Raji (cell line): Measurements from ENCODE around the gene PAXX.

Experiments
- POLR2A ChIP-seq: IDR thresholded peaks from 2 replicates; pipeline ENCODE4 v1.6.1; 2011; ENCODE audit warnings: low read depth, low read length, control low read depth; ENCODE audit not compliant: insufficient read depth

Gene PAXX

DNA sequence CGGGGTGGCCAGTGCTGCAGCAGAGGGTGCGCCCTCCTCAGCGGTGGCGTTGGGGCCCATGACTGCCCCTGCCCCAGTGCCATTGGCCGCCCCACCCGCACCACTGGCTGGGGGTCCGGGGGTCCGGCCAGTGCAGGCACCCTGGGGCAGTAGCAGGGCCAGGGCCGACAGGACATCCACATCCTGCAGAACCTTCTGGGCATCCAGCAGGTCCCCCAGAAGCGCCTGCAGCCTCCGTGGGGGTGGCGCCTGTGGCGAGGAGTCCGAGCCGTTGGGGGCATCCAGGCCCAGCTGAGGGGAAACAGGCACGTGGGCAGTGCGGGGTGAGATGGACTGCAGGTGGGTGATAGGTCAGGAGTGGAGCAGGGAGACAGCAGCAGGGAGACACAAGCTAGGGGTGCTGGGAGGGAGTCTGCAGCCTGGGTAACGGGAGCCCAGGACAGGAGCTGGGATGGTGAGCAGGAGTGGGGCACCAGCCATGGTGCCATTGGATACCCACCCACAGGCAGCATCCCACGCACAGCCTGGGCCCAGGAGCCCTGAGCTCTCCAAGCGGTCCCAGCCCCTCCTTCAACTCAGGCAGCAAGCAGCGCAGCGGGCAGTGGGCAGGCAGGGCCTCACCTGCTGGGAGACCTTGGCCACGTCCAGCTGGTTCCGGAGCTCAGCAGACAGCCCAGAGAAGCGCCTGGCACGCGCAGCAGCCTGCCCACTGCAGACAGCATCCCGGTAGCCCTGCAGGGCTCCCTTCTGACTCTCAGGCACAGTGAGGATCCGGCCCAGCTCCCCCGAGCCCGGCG, 28.7 kb downstream of the PAXX start:
- no peak for TF ChIP-seq POLR2A

DNA sequence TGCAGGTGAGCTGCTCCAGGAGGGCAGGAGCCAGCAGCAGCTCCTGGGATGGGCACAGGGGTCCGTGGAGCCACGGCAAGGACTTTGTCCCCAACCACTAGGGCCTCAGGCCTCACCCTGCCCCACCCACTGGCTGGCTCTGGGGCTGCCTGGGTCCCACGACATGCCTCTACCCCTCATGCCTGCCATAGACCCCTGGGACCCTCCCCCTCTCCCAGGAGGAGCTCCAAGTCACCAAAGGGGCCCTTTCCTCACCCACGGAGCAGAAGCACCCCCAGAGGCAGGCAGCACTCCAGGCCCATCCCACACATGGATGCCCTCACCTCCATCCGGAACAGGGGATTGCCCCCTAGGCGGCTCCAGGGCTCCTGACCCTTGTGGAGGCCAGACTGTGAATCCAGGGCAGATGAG, 29.4 kb downstream of the PAXX start:
- no peak for TF ChIP-seq POLR2A

- no peak for TF ChIP-seq POLR2A
Observed at GRCh38 chr9:137021979-137022661, 29.9 kb downstream of the PAXX start.

DNA sequence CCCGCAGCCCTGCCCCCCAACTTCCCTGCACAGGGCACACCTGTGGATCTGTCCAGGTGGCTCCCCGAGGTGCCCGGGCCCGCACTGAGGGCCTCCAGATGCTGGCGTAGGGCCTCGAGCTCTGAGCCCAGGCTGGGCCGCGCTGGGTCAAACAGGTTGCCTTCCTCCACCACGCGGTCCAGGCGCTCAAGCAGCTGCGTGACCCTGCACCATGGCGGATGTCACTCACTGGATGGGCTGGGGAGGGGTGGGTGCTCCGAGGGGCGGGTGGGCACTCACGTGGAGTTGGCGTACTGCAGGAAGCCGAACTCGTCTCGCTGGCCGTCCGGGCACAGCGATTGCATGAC, 30.4 kb downstream of the PAXX start:
- TF ChIP-seq POLR2A = no peak

DNA sequence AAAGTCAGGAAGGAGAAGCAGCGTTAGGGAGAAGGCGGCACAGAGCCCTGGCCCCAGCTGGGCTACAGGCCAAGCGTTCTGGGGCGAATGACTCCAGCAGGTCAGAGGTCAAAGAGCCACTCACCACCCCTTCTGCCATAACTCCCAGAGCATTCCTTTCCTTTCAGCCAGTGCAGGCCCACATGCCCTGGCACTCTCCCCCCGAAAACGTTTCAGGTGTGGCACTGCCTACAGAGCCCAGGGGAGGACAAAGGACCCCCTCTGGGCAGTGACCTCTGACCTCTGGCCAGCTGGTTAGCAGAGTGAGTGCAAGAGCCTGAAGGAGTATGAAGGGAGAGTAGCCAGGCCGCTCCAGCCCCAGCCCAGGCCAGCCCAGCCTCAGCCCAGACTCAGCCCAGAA, 30.9 kb downstream of the PAXX start:
- TF ChIP-seq POLR2A = no peak

GRCh38 chr9:137023583-137023991, 31.4 kb downstream of the PAXX start:
- TF ChIP-seq POLR2A = no peak

DNA sequence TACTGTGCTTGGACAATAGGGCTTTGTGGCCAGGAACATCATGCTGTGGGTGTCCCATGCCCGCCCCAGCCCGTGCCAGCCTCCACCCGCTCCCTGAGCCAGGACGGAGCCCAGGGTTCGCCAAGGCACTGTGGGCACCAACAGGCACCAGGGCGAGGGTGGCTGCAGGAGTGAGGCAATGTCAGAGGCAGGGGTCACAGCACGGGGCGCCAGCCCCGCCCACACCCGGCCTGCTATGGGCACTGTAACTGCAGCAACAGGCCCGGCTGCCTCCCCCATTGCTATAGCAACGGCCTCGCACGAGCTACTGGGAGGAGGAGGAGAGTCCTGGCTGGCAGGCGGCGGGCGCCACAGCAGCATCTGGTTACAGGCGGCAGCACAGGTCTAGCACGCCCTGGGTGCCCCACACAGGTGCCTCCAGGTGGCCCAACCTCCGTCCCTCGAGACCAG, 33.3 kb downstream of the PAXX start:
- 0 out of 2 replicates have a peak, but pooled peaks have one; percentile 26 for TF ChIP-seq POLR2A

DNA sequence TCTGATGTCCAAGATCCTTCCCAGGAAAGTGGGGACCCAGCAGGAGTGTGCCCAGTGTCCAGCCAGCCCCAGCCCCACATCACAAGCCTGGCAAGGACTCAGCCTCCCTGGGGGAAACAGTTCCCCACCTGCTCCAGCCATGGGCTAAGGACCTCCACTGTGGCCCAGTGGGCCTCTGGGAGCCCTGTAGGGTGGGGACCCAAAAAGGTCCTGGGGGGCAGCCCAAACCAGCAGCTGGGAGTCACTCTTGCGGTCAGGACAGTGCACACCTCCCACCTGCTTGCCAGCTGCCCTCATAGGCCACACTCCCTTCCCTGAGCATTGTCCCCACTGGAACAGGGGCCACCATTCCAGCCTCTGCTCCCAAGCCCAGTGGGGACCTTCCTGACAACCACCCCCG, 34.2 kb downstream of the PAXX start:
- TF ChIP-seq POLR2A = no peak

DNA sequence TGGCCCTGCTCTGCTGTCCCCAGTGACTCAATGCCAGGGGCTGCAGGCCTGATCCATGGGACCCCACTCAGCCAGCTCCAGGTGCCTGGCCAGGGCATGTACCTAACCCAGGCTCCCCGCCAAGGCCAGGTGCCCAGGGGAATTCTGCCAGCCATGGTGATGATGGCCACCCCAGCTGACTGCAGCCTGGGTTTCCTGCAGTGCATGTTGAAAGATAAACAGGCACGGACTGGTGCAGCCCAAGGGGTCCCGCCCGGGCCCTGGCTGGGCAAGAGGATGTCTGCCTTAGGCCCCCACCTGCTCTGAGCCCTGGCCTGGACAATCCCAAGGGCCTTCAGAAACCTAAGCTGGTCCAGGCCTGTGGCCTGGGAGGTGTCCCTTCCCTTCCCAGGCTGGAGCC, 34.6 kb downstream of the PAXX start:
- no peak for TF ChIP-seq POLR2A

GRCh38 chr9:137027369-137028262, 35.4 kb downstream of the PAXX start, which contains the start of gene ABCA2:
Gene ABCA2, minus strand, starts transcription at chr9:137028237. Its CDS starts 97 bp downstream, at chr9:137028140.
- TF ChIP-seq POLR2A = no peak

- TF ChIP-seq POLR2A = no peak
Observed at GRCh38 chr9:137028263-137029057, 36.2 kb downstream of the PAXX start.

DNA sequence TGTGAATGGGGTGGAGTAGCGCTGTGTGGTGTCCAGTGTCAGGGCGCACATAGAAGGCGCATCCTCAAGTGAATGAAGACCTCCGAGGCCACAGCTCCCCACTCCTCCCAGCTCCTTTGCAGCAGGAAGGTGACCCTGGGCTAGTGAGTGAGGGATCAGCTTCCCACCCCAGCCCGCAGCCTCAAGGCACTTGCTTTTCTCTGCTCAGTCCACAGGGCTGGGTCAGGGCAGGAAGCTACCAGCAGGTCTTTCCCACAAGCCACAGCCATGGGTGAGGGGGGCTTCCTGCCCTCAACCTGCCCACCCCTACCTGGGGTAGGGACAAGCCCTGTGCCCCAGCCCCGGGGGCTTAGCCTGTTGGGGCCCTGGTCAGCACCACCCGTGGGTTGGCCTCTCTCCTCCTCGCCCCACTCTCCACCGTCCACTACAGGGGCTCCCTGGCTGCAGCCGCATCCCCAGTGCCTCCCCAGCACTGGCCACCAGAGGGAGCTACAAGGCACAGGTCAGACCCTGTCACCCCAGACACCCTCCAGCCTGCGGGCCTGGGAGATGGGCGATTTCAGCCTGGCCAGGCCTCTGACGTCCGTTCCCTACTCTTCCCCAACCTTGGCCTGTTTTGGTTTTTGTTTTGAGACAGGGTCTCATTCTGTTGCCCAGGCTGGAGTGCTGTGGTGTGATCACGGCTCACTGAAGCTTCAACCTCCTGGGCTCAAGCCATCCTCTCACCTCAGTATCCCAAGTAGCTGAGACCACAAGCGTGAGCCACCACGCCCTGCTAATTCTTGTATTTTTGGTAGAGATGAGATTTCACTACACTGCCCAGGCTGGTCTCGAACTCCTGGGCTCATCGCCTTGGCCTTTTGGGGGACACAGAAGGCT, 37.1 kb downstream of the PAXX start:
- no peak for TF ChIP-seq POLR2A

- TF ChIP-seq POLR2A = no peak
Observed at GRCh38 chr9:137030006-137030405, 37.8 kb downstream of the PAXX start.
